Mesothelial cell of epicardium (in vitro differentiated cells): ENCODE data around the gene UBA52. TPM values are rescaled to one million over a fixed set of nuclear protein-coding genes. Genes with fewer than 3 reads are reported as not detected.

Experiments used
- DNase-seq, 2 experiments: peaks; one replicate each; pipeline ENCODE4 v3.0.0; 2021; ENCODE audit warnings: low spot score in 2 of 2; ENCODE audit not compliant: unreplicated experiment in 2 of 2
- H3K27ac Mint-ChIP-seq: 2 replicates; pipeline ENCODE4 v1.8.0; 2021; ENCODE audit warnings: mixed read lengths
- H3K27me3 Mint-ChIP-seq: 2 replicates; pipeline ENCODE4 v1.8.0; 2021; ENCODE audit warnings: low read depth, mixed read lengths
- H3K36me3 Mint-ChIP-seq: 2 replicates; pipeline ENCODE4 v1.8.0; 2021; ENCODE audit warnings: mixed read lengths
- H3K4me1 Mint-ChIP-seq: 2 replicates; pipeline ENCODE4 v1.8.0; 2021; ENCODE audit warnings: mixed read lengths
- H3K4me3 Mint-ChIP-seq: 2 replicates; pipeline ENCODE4 v1.8.0; 2021; ENCODE audit warnings: mild to moderate bottlenecking, moderate library complexity, mixed read lengths
- H3K9me3 Mint-ChIP-seq: 2 replicates; pipeline ENCODE4 v1.8.0; 2021; ENCODE audit warnings: mixed read lengths
- total RNA-seq: library from RNA; stranded (reverse); gene quantifications from 3 replicates; pipeline ENCODE4 v1.2.1, GENCODE V29; 2021
- TF ChIP-seq, protein P1 (sequence below): fragments of 200-600 bp; sonication (generic); IDR thresholded peaks from one replicate; pipeline ENCODE4 v1.5.0; 2021; ENCODE audit warnings: antibody characterized with exemption; ENCODE audit not compliant: unreplicated experiment

UBA52 gene
- total RNA-seq, 1 donor from 2014 or later = 846 TPM

DNA sequence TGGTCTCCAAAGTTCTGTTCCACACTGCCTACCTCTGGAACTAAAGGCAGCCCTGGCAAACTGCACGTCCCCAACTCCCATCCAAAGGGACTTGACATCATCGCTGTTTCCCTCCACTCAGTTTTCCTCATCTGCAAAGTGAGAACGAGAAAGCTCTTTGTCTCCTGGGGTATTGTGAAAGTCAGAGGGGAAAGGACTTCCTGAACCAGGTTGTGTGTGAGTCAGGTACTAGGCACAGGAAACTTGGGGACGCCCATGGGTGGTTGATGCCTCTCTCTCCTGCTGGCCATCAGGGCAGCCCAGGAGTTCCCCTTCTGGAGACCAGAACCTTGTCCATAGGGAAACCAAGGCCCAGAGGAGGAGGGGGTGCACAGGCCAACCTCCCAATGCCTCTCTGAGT, 30.2 kb downstream of the UBA52 start:
- H3K27me3 Mint-ChIP-seq = peaks cover 76% of the 10 kb centered on the region
- DNase-seq = no peak
- no peak overlapping the region for H3K27ac Mint-ChIP-seq
- H3K4me3 Mint-ChIP-seq = no peak overlapping the region
- no peaks in the 10 kb centered on the region for H3K9me3 Mint-ChIP-seq
- H3K4me1 Mint-ChIP-seq = peaks cover 12% of the 10 kb centered on the region
- H3K36me3 Mint-ChIP-seq = no peaks in the 10 kb centered on the region
- TF ChIP-seq, protein P1, sequence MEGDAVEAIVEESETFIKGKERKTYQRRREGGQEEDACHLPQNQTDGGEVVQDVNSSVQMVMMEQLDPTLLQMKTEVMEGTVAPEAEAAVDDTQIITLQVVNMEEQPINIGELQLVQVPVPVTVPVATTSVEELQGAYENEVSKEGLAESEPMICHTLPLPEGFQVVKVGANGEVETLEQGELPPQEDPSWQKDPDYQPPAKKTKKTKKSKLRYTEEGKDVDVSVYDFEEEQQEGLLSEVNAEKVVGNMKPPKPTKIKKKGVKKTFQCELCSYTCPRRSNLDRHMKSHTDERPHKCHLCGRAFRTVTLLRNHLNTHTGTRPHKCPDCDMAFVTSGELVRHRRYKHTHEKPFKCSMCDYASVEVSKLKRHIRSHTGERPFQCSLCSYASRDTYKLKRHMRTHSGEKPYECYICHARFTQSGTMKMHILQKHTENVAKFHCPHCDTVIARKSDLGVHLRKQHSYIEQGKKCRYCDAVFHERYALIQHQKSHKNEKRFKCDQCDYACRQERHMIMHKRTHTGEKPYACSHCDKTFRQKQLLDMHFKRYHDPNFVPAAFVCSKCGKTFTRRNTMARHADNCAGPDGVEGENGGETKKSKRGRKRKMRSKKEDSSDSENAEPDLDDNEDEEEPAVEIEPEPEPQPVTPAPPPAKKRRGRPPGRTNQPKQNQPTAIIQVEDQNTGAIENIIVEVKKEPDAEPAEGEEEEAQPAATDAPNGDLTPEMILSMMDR = no peak

DNA sequence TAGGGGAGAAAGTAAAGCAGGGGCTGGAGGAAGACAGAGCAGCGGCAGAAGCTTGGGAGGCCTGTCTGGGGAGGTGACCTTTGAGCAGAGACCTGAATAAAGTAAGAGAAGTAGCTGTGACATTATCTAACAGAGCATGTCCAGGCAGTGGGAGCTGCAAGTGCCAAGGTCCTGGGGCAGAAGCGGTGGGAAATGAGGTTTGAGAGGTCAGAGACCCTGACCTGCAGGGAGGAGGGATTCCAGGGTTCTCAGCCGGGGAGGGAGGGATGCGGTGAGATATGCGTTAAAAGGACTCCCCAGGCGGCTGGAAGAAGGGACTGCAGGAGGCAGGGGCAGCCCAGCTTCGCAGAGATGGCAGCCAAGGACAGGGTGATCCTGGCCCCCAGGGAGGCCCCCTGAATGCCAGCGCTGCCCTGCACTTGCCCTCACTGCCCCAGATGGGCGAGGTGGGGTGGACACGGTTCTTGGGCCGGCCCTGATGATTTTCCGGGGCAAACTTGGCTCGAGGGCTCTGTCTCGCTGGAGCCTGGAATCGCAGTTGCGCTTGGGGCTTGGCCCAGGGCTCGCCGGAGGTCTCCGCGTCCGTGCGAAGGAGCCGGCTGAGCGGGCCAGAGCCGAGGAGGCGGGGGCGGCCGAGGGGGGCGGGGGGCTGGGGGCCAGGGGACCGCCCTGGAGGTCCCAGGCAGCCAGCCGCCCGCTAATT, 31.7 kb downstream of the UBA52 start:
- Mint-ChIP-seq H3K36me3 (no peaks in the 10 kb centered on the region), H3K4me3 (no peak overlapping the region), H3K27ac (no peak overlapping the region), H3K27me3 (peaks cover 85% of the 10 kb centered on the region), H3K9me3 (no peaks in the 10 kb centered on the region), H3K4me1 (peaks cover 17% of the 10 kb centered on the region)
- DNase-seq = no peak
- TF ChIP-seq, protein P1 = no peak

DNA sequence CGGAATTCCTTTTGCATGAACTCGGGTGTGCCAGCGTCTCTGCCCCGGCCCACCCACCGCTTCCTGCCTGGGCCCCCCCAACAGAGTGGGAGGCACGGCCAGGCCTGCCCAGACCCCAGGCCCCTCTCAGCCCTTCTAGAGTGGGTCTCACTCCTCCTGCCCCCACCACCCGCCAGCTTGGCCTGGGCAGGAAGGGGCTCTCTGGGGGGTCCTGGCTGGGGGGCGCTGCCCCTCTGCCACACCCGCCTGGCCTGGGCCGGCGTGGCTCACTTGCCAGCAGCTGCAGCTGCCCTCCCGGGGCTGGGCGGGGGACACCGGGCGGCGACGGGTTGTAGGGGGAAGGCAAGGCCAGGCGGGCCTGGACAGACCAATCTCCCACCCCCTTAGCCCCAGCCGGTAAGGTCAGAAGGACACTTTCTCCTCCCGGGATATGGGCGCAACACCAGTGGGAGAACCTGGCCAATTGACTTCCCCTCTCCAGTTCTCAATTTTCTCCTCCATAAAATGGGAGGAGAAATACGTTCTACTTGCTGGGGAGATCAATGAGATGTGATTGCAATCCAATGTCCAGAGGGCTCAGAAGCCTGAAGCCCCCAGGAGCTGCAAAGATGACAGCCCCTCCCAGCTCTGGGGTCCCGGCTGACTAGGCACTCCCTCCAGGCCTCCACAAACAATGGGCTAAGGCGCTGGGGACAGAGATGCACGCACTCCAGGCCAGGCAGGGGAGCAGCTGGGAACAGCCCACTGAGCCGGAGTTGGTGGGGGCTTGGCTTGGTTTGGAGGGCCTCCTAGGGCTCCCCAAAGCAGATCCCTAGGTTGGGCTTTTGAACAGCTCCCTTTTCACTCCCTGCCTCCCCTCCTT, 32.5 kb downstream of the UBA52 start:
- peaks cover 17% of the 10 kb centered on the region for H3K4me1 Mint-ChIP-seq
- peaks cover 86% of the 10 kb centered on the region for H3K27me3 Mint-ChIP-seq
- TF ChIP-seq, protein P1 = no peak
- no peaks in the 10 kb centered on the region for H3K9me3 Mint-ChIP-seq
- DNase-seq = no peak
- H3K27ac Mint-ChIP-seq = no peak overlapping the region
- H3K36me3 Mint-ChIP-seq = no peaks in the 10 kb centered on the region
- H3K4me3 Mint-ChIP-seq = no peak overlapping the region

DNA sequence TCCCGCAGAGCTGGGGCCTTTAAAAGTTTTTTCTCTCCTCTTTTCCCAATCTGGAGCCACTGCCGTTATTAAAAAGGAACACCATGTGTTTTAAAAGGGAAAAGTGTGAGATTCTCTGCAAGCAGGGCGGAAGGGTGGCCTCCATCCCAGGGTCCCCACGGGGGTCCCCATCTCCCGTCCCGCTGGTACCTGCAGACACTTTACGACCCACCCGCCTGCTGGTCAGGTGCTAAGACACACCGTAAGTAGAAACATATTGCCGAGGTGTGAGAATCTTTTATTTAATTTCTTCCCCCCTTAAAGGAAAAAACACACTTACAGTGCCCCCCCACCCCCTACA, 33.1 kb downstream of the UBA52 start:
- Mint-ChIP-seq H3K4me3 (no peak overlapping the region), H3K27ac (no peak overlapping the region), H3K4me1 (peaks cover 17% of the 10 kb centered on the region), H3K9me3 (no peaks in the 10 kb centered on the region), H3K27me3 (peaks cover 87% of the 10 kb centered on the region), H3K36me3 (no peaks in the 10 kb centered on the region)
- no peak for DNase-seq
- TF ChIP-seq, protein P1 = no peak

DNA sequence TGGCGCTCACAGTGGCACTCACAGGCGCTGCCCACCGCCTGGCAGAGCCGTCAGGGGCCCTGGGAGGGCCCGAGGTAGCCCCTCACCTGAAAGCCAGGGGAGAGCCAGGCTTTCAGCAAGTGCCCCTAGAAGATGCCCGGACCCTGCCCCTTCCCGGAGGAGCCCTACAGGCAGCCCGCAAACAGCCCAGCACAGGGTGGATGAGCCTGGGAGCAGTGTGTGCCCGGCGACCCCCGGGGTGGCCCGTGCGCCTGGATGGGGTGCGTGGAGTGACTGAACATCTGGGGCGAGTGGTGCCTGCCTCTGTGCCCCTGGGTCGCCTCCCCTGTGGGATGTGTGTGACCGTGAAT, 33.5 kb downstream of the UBA52 start:
- Mint-ChIP-seq H3K9me3 (no peaks in the 10 kb centered on the region), H3K27ac (no peak overlapping the region), H3K4me3 (peak overlapping the region; percentile 16), H3K36me3 (no peaks in the 10 kb centered on the region), H3K4me1 (peaks cover 17% of the 10 kb centered on the region), H3K27me3 (peaks cover 87% of the 10 kb centered on the region)
- DNase-seq = no peak
- TF ChIP-seq, protein P1 = no peak
